Liver (tissue), 9 donors: ENCODE data around the gene LAD1. TPM values are rescaled to one million over a fixed set of nuclear protein-coding genes. Genes with fewer than 3 reads are reported as not detected.

Source experiments
- DNase-seq: peaks from one replicate; pipeline ENCODE4 v3.0.0-alpha.2; 2017; ENCODE audit warnings: low spot score
- H3K27ac ChIP-seq, 2 donors: one replicate each; pipeline ENCODE4 v1.7.0; 2013; ENCODE audit warnings: inconsistent platforms in 2 of 2, low read length in 2 of 2, control low read depth in 1 of 2, low read depth in 1 of 2, mild to moderate bottlenecking in 1 of 2
- H3K27me3 ChIP-seq, 4 donors: one replicate each; pipeline versions ENCODE4 v1.6.1 to v1.7.0; 2013; ENCODE audit warnings: low read length in 3 of 4, inconsistent platforms in 1 of 4, mild to moderate bottlenecking in 1 of 4, moderate library complexity in 1 of 4; ENCODE audit not compliant: control insufficient read depth in 4 of 4, insufficient read depth in 4 of 4
- H3K36me3 ChIP-seq, 4 donors: one replicate each; pipeline versions ENCODE4 v1.6.1 to v1.7.0; 2013; ENCODE audit warnings: low read length in 3 of 4, mild to moderate bottlenecking in 3 of 4, low read depth in 1 of 4, moderate library complexity in 1 of 4; ENCODE audit not compliant: control insufficient read depth in 4 of 4, insufficient read depth in 3 of 4
- H3K4me1 ChIP-seq, 4 donors: one replicate each; pipeline versions ENCODE4 v1.6.1 to v1.7.0; 2013; ENCODE audit warnings: low read length in 3 of 4, mild to moderate bottlenecking in 3 of 4, moderate library complexity in 1 of 4; ENCODE audit not compliant: control insufficient read depth in 4 of 4, insufficient read depth in 4 of 4
- H3K4me3 ChIP-seq, 3 donors: one replicate each; pipeline versions ENCODE4 v1.6.1 to v1.7.0; 2013; ENCODE audit warnings: low read length in 3 of 3, control low read depth in 1 of 3, low read depth in 1 of 3, mild to moderate bottlenecking in 1 of 3
- H3K9ac ChIP-seq, 2 donors: one replicate each; pipeline ENCODE4 v1.7.0; 2013; ENCODE audit warnings: low read length in 2 of 2, mild to moderate bottlenecking in 2 of 2, moderate library complexity in 2 of 2, control low read depth in 1 of 2, low read depth in 1 of 2
- H3K9me3 ChIP-seq, 4 donors: one replicate each; pipeline versions ENCODE4 v1.6.1 to v1.7.0; 2013; ENCODE audit warnings: low read length in 3 of 4; ENCODE audit not compliant: control insufficient read depth in 4 of 4
- ATF3 ChIP-seq: IDR thresholded peaks from 2 replicates; pipeline ENCODE4 v1.6.1; 2016; ENCODE audit warnings: antibody characterized with exemption
- CTCF ChIP-seq: fragments of 150-350 bp; IDR thresholded peaks from 2 replicates; pipeline ENCODE4 v1.5.1; 2017; ENCODE audit warnings: improper control_type of control experiment, low read depth, low read length; ENCODE audit not compliant: missing input control
- EGR1 ChIP-seq, 2 donors: IDR thresholded peaks; 2 replicates each; pipeline ENCODE4 v1.6.1; 2016 to 2018; ENCODE audit warnings: antibody characterized with exemption in 2 of 2, low read depth in 2 of 2
- FOXA1 ChIP-seq: IDR thresholded peaks from 2 replicates; pipeline ENCODE4 v1.6.1; 2016; ENCODE audit warnings: antibody characterized with exemption
- FOXA2 ChIP-seq: IDR thresholded peaks from 2 replicates; pipeline ENCODE4 v1.6.1; 2016; ENCODE audit warnings: antibody characterized with exemption
- GABPA ChIP-seq, 2 donors: IDR thresholded peaks in 1 of 2; conservative IDR thresholded peaks in 1 of 2; 2 replicates each; pipeline ENCODE4 v1.6.1; 2016; ENCODE audit warnings: antibody characterized with exemption in 2 of 2, mild to moderate bottlenecking in 1 of 2, moderate library complexity in 1 of 2
- HNF4A ChIP-seq, 2 donors: conservative IDR thresholded peaks; 2 replicates each; pipeline ENCODE4 v1.6.1; 2016; ENCODE audit warnings: antibody characterized with exemption in 2 of 2, mild to moderate bottlenecking in 2 of 2
- HNF4G ChIP-seq: IDR thresholded peaks from 2 replicates; pipeline ENCODE4 v1.6.1; 2016; ENCODE audit warnings: antibody characterized with exemption
- JUND ChIP-seq, 2 donors: IDR thresholded peaks; 2 replicates each; pipeline ENCODE4 v1.6.1; 2016; ENCODE audit warnings: antibody characterized with exemption in 2 of 2
- MAX ChIP-seq: IDR thresholded peaks from 2 replicates; pipeline ENCODE4 v1.6.1; 2016; ENCODE audit warnings: antibody characterized with exemption
- NR2F2 ChIP-seq: IDR thresholded peaks from 2 replicates; pipeline ENCODE4 v1.6.1; 2016; ENCODE audit warnings: antibody characterized with exemption
- RAD21 ChIP-seq, 2 donors: IDR thresholded peaks; 2 replicates each; pipeline ENCODE4 v1.6.1; 2016; ENCODE audit warnings: antibody characterized with exemption in 2 of 2, mild to moderate bottlenecking in 2 of 2
- REST ChIP-seq: IDR thresholded peaks from 2 replicates; pipeline ENCODE4 v1.6.1; 2016; ENCODE audit warnings: antibody characterized with exemption, mild to moderate bottlenecking
- RXRA ChIP-seq, 2 donors: IDR thresholded peaks; 2 replicates each; pipeline ENCODE4 v1.6.1; 2017 to 2018; ENCODE audit warnings: antibody characterized with exemption in 2 of 2, mild to moderate bottlenecking in 1 of 2
- SP1 ChIP-seq: IDR thresholded peaks from 2 replicates; pipeline ENCODE4 v1.6.1; 2018; ENCODE audit warnings: antibody characterized with exemption, mild to moderate bottlenecking
- TAF1 ChIP-seq: conservative IDR thresholded peaks from 2 replicates; pipeline ENCODE4 v1.6.1; 2016; ENCODE audit warnings: antibody characterized with exemption, mild to moderate bottlenecking
- YY1 ChIP-seq: IDR thresholded peaks from 2 replicates; pipeline ENCODE4 v1.6.1; 2016; ENCODE audit warnings: antibody characterized with exemption, mild to moderate bottlenecking
- ZBTB33 ChIP-seq: IDR thresholded peaks from 2 replicates; pipeline ENCODE4 v1.6.1; 2016; ENCODE audit warnings: antibody characterized with exemption
- WGBS: extraction: QIAGEN DNeasy Blood & Tissue Kit; methylation state at CpG from one replicate; pipeline ENCODE4 v1.1.7; 2013; 5-methylcytosine and 5-hydroxymethylcytosine counted together
- polyA plus RNA-seq, 2 donors: library from polyadenylated mRNA; stranded (reverse) in 1 of 2; unstranded in 1 of 2; fragments of 200-250 nt in 1 of 2; fragments of >200 nt in 1 of 2; fragmentation: Nextera tagmentation in 1 of 2; extraction: Ambion mirVana in 1 of 2; gene quantifications; one replicate each; pipeline versions ENCODE4 v1.2.1 to v1.2.3, GENCODE V29; 2013 to 2015
- total RNA-seq, 2 donors: library from RNA; depleted of rRNA; stranded (reverse); fragments of >200 nt; gene quantifications; one replicate each; pipeline ENCODE4 v1.2.3, GENCODE V29; 2014
- donor health status: healthy.
- donor health status: healthy.
- donor health status: healthy.
- donor health status: healthy.
- donor health status: healthy.

Gene LAD1
- total and polyA plus RNA-seq, 4 donors: 3.4 to 13.7 (median 8.5) TPM

- TF ChIP-seq CTCF: peak; percentile 93
- TF ChIP-seq RAD21 (IDR thresholded peaks at IDR 0.05): peak; percentile 82 to 91
- TF ChIP-seq MAX: no peak
- no peak overlapping the region for H3K27ac ChIP-seq
- peak; percentile 86 for DNase-seq
- H3K9ac ChIP-seq: no peak overlapping the region
- no peaks in the 10 kb centered on the region for H3K27me3 ChIP-seq
- H3K4me3 ChIP-seq: no peak overlapping the region
- no peaks in the 10 kb centered on the region for H3K9me3 ChIP-seq
- peaks cover 7 to 18% (median 12%) of the 10 kb centered on the region in 4 donors for H3K4me1 ChIP-seq
- WGBS: 30% methylated on average over 11 of the region's 11 CpGs
- H3K36me3 ChIP-seq: peaks cover 0 to 5% (median 1%) of the 10 kb centered on the region in 4 donors
Observed at GRCh38 chr1:201408176-201408833, 9.2 kb upstream of the LAD1 start.

GRCh38 chr1:201406831-201407406, 7.8 kb upstream of the LAD1 start:
- no peak overlapping the region for H3K4me3 ChIP-seq
- H3K9ac ChIP-seq: no peak overlapping the region
- peaks cover 7 to 22% (median 12%) of the 10 kb centered on the region in 4 donors for H3K4me1 ChIP-seq
- no peaks in the 10 kb centered on the region for H3K27me3 ChIP-seq
- no peak for TF ChIP-seq HNF4G
- no peak for TF ChIP-seq CTCF
- TF ChIP-seq RXRA (IDR thresholded peaks at IDR 0.05): no peak
- no peak for TF ChIP-seq SP1
- TF ChIP-seq MAX: no peak
- TF ChIP-seq HNF4A (conservative IDR thresholded peaks at IDR 0.05): no peak
- TF ChIP-seq GABPA (IDR thresholded peaks at IDR 0.05 in 1 of 2, conservative IDR thresholded peaks at IDR 0.05 in 1 of 2): no peak
- TF ChIP-seq YY1: no peak
- no peak for TF ChIP-seq FOXA2
- TF ChIP-seq FOXA1: no peak
- no peak for TF ChIP-seq REST
- no peak for TF ChIP-seq EGR1 (IDR thresholded peaks at IDR 0.05; ENCODE audit: low read depth in 2 of 2)
- TF ChIP-seq ATF3: no peak
- TF ChIP-seq RAD21 (IDR thresholded peaks at IDR 0.05): no peak
- TF ChIP-seq ZBTB33: no peak
- TF ChIP-seq NR2F2: no peak
- no peak for TF ChIP-seq TAF1
- no peak for TF ChIP-seq JUND (IDR thresholded peaks at IDR 0.05)
- no peak for DNase-seq
- H3K9me3 ChIP-seq: no peaks in the 10 kb centered on the region
- no peak overlapping the region for H3K27ac ChIP-seq
- peaks cover 0 to 3% (median 0%) of the 10 kb centered on the region in 4 donors for H3K36me3 ChIP-seq
- WGBS: 86% methylated on average over 8 of the region's 8 CpGs
